Activated T-helper 9 cell treated with anti-CD3 and anti-CD28 coated beads, Interleukin-2, amount 50 U/mL, for 16 hours (primary cell): ENCODE measurements around the gene CASP14.
"Not testable (repeated sequence)": the region's sequence is repeated elsewhere in the genome, so short reads cannot be mapped to it uniquely, and the experiment has no call there.

Experiments used
- DNase-seq: peaks from one replicate; pipeline ENCODE4 v3.0.0-alpha.2; 2020; ENCODE audit warnings: low read depth

The CASP14 gene

DNA sequence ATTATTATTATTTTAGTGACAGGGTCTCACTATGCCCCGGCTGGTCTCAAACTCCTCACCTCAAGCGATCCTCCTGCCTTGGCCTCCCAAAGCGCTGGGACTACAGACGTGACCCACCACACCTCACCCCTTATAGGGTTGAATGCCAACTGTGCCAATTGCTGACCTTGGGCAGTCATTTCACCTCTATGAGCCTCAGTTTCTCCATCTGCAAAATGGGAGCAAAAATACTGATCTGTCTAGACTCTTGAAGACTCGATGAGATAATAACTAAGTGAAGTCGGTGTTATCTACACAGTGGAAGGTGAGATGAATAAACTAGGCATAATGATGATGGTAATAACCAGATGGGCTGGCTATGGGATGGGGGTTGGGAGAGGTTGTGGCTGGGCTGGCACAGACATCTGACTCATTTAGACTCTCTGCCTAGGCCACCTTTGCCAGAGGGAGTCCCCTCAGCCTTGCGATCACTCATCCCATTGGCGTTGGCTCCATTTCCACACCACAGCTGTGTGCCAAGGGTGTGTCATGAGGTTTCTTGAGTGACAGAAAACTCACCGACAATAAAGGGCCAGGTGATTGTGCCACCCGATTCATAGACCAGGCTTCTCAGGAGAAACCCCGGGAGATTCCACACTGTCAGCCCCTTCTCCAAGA lies at the start of gene CASP14:
Gene CASP14 (plus strand): TSS at position 596 of the 657 bp plus-strand sequence. CDS start 2,772 bp downstream, outside the sequence.
- no peak for DNase-seq

DNA sequence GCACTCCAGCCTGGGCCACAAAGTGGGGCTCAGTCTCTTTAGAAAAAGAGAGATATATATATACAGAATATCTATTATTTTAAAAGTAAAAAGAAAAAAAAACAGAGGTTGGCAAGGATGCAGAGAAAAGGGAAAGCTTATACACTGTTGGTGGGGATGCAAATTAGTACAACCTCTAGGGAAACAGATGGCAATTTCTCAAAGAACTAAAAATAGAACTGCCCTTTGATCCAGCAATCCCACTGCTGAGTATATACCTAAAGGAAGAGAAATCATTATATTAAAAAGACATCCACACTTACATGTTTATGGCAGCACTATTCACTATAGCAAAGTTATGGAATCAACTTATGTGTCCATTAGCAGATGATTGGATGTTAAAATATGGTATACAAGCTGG lies 41.0 kb upstream of the CASP14 start:
- DNase-seq = no peak

GRCh38 chr19:15010501-15011300 lies 38.6 kb upstream of the CASP14 start:
- no peak for DNase-seq

GRCh38 chr19:15014579-15014978 lies 34.7 kb upstream of the CASP14 start:
- no peak for DNase-seq

DNA sequence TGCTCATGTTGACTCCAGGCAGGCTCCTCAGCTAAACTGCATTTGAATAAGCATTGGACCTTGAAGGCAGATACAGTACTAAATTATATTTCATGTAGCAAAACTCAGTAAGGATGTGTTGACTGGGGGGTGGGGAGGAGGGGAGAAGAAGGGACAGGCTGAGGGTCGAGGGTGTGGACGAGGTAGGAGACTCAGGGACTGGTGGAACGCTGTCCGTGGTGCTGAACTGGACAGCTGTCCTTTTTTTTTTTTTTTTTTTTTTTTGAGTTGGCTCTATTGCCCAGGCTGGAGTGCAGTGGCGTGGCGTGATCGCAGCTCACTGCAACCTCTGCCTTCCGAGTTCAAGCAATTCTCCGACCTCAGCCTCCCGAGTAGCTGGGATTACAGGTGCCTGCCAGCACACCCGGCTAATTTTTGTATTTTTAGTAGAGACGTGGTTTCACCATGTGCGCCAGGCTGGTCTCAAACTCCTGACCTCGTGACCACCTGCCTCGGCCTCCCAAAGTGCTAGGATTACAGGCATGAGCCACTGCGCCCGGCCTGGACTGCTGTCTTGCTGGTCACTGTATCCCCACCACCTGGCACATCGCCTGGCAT lies 33.2 kb upstream of the CASP14 start:
- no peak for DNase-seq

GRCh38 chr19:15018836-15019235 lies 30.4 kb upstream of the CASP14 start:
- DNase-seq = not testable (repeated sequence)

- DNase-seq = no peak
Measured at GRCh38 chr19:15021286-15022007, 27.8 kb upstream of the CASP14 start.

- DNase-seq = no peak
Measured at GRCh38 chr19:15022752-15023151, 26.5 kb upstream of the CASP14 start.

- DNase-seq = no peak
Measured at GRCh38 chr19:15025217-15025616, 24.1 kb upstream of the CASP14 start.

DNA sequence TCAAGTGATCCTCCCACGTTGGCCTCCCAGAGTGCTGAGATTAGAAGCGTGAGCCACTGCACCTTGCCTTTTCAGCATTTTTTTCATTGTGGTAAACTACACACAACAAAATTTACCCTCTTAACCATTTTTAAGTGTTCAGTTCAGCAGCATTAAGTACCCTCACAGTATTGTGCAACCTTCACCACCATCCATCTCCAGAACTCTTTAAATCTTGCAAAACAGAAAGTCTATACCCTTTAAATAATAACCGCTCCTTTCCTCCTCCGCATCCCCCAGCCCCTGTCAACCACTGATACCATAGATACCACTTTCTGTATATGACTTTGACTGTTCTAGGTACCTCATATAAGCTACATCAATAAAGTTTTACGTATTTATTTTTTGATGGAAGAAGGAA lies 20.8 kb upstream of the CASP14 start:
- no peak for DNase-seq

GRCh38 chr19:15031675-15032074 lies 17.6 kb upstream of the CASP14 start:
- DNase-seq = no peak

DNA sequence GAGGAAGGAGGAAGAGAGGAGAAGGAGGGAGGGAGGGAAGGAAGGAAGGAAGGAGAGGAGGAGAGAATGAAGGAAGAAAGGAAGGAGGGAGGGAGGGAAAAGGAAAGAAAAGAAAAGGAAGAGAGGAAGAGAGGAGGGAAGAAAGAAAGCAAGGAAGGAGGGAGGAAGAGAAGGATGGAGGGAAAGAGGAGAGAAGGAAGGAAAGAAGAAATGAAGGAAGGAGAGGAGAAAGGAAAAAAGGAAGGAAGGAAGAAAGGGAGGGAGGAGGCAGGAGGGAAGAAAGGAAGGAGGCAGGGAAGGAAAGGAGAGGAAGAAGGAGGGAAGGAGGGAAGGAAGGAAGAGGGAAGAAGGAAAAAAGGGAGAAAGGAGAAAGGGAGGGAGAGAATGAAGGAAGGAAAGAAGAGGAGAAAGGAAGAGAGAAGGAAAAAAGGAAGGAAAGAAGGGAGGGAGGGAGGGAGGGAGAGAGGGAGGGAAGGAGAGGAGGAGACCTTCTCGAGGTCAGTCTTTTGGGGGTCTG lies 13.4 kb upstream of the CASP14 start:
- DNase-seq = no peak

GRCh38 chr19:15037586-15037985 lies 11.7 kb upstream of the CASP14 start:
- DNase-seq = no peak

DNA sequence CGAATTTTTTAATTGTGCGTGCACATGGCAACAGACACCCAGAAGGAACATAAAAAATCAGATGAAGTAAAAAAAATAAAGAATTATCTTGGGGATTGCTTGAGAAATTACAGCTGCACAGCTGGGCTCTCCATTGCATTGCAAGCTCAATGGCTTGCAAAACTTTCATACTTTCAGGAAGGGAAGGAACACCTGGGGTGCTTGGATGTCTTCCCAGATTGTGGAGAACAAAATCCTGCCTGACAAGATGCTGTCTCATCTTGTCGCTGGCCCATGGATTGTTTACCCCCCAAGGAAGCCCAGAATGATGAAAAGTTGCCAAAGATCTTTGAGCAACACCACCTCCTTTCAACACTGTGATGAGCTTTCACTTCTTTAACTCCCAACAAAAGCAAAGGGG lies 11.0 kb upstream of the CASP14 start:
- no peak for DNase-seq

DNA sequence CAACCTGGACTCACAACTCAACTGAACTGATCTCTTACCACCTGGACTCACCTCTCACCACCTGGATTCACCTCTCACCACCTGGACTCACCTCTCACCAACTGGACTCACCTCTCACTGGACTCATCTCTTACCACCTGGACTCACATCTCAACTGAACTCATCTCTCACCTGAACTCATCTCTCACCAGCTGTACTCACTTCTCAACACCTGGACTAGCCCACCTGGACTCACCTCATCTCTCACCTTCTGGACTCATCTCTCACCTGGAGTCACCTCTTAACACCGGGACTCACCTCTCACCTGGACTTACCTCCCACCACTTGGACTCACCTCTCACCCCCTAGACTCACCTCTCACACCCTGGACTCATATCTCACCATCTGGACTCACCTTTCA lies 7.3 kb upstream of the CASP14 start:
- DNase-seq = no peak

DNA sequence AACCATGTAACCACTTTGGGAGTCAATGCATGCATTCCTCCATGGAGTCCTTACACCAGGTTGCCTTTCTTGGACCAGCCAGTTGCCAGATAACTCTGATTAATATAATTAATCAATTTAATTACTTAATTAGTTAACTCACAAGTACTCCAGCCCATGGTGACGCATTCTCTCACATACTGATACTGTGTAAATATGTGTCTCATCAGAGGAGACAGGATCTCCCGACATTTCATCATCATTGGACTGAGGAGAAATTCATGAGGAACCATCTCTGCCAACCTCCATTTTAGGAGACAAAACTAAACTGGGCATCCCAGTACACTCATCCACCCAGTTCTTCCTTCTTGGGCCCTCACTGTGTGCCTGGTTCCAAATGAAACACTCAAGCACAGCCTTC lies 6.5 kb upstream of the CASP14 start:
- no peak for DNase-seq

DNA sequence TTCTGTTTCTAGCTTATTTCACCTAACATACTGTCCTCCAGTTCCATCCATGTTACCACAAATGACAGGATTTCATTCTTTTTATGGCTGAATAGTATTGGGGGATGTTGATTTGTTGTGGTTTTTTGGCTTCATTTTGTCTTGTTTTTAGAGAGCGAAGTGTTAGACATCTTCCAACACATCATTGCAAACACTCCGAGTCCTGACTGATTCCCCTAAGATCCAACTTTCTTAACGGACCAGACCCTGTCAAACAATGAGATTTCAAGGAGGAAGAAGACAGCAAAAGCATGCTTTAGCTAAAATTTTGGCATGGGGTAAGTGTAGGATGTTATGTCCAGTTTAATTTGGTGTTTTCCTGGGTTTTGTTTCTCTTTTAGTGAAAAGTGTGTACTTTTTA lies 3.8 kb upstream of the CASP14 start:
- no peak for DNase-seq

DNA sequence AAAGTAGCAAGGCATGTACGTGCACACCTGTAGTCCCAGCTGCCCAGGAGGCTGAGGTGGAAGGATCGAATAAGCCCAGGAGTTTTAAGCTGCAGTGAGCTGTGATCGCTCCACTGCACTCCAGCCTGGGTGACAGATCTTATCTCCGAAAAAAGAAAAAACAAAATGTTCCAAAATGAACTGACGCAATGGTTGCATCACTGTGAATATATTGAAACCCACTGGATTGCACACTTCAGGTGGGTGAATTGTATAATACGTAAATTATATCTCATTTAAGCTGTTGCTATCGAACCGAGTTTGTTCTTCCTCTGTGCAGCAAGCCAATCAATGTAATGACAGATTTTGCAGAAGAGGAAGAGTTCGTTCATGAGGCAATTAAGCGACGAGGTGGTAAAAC lies 1.6 kb upstream of the CASP14 start:
- no peak for DNase-seq

DNA sequence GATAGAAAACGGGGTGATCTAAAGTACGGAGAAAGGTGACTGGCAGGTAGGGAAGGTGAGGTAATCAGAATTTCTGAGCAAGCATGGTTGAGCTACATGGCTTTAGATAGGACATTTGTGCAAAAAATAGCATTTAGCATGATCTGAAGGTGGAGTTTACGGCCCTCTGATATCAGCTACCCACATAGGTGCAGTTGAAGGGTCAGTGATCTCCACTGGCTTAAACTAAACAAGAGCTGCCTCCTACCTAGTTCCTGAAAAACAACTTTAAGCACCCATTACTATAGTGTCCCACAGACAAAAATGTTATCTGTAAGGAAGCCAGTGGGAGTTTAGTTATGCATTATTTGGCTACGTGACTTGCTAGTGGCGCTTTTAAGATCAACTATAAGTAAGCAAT lies 1.2 kb upstream of the CASP14 start:
- no peak for DNase-seq

DNA sequence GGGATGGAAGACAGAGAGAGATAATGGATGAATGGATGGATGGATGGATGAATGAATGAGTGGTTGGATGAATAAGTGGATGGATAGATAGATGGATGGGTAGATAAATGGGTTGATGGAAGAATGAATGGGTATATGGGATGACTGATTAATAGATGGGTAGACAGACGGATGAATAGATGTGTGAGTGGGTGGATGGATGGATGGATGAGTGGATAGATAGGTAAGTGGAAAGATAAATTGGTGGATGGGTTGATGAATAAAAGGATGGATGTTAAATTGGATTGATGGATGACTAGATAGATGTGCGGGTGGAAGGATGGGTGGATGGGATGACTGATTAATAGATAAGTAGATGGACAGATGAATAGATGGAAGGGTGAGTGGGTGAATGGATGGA lies 1.4 kb downstream of the CASP14 start:
- DNase-seq = no peak

DNA sequence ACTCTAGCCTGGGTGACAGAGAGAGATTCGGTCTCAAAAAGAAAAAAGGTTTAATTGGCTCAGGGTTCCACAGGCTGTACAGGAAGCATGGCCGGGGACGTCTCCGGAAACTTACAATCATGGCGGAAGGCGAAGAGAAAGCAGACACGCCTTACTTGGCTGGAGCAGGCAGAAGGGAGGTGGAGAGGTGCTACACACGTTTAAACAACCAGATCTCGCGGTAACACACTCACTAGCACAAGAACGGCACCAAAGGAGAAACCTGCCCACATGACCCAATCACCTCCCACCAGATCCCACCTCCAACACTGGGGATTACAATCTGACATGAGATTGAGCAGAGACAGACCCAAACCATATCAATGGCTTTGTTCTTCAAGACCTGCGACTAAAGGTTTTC lies 12.8 kb downstream of the CASP14 start:
- no peak for DNase-seq

- not testable (repeated sequence) for DNase-seq
Measured at GRCh38 chr19:15070386-15070785, 21.1 kb downstream of the CASP14 start.
